H1 (cell line): ENCODE results near the gene CYBB. TPM values are rescaled to one million over a fixed set of nuclear protein-coding genes. Genes with fewer than 3 reads are reported as not detected.

Experiments used
- CTCF ChIA-PET: fragments of 300-600 bp; sonication (Branson Sonifier 250); formaldehyde crosslinking; loops from one replicate; lab custom pipeline; 2021; ENCODE audit not compliant: partially characterized antibody; lab: Charles Lee
- POLR2A ChIA-PET: fragments of 300-600 bp; sonication (Branson Sonifier 250); formaldehyde crosslinking; loops from one replicate; lab custom pipeline; 2021; ENCODE audit warnings: inconsistent platforms; ENCODE audit not compliant: partially characterized antibody; lab: Charles Lee
- DNase-seq, 2 experiments: peaks; one replicate each; pipeline versions ENCODE4 v3.0.0 to v3.0.0-alpha.2; 2010 to 2022; ENCODE audit warnings: low spot score in 2 of 2, low read depth in 1 of 2, mixed read lengths in 1 of 2
- FAIRE-seq: peaks from 2 replicates; lab custom pipeline; 2011; peaks lifted over from hg19 to GRCh38; lab: Jason Lieb, UNC
- H2AFZ ChIP-seq: 2 replicates; pipeline ENCODE4 v1.8.1; 2012; ENCODE audit warnings: low read length, inconsistent platforms
- H2AK5ac ChIP-seq: 2 replicates; pipeline ENCODE4 v1.6.1; 2013; ENCODE audit warnings: low read depth, low read length
- H2BK120ac ChIP-seq: replicated peaks from 2 replicates; pipeline ENCODE3; 2013; ENCODE audit warnings: low read depth, low read length, inconsistent platforms
- H2BK12ac ChIP-seq: 2 replicates; pipeline ENCODE4 v1.6.1; 2013; ENCODE audit warnings: low read depth, low read length
- H2BK15ac ChIP-seq: 2 replicates; pipeline ENCODE4 v1.6.1; 2013; ENCODE audit warnings: low read length
- H2BK20ac ChIP-seq: 2 replicates; pipeline ENCODE4 v1.6.1; 2013; ENCODE audit warnings: low read length
- H2BK5ac ChIP-seq: 2 replicates; pipeline ENCODE4 v1.6.1; 2013; ENCODE audit warnings: low read depth, low read length
- H3K14ac ChIP-seq: 2 replicates; pipeline ENCODE4 v1.6.1; 2013; ENCODE audit warnings: inconsistent platforms; ENCODE audit not compliant: insufficient read length
- H3K18ac ChIP-seq: 2 replicates; pipeline ENCODE4 v1.6.1; 2013; ENCODE audit warnings: low read length; ENCODE audit errors: extremely low read depth
- H3K23ac ChIP-seq: 2 replicates; pipeline ENCODE4 v1.6.1; 2013; ENCODE audit warnings: inconsistent platforms; ENCODE audit not compliant: insufficient read length
- H3K23me2 ChIP-seq: 2 replicates; pipeline ENCODE4 v1.6.1; 2013; ENCODE audit warnings: low read depth, low read length
- H3K27ac ChIP-seq: 2 replicates; pipeline ENCODE4 v1.6.1; 2011; ENCODE audit warnings: low read depth, low read length, inconsistent platforms
- H3K27me3 ChIP-seq, 4 experiments: replicated peaks in 1 of 4; 1 replicate in 1 of 4; 2 replicates in 3 of 4; pipeline versions ENCODE4 v1.6.1 to v1.8.1; 2011 to 2013; ENCODE audit warnings: low read length in 3 of 4, mild to moderate bottlenecking in 3 of 4, inconsistent platforms in 2 of 4, mixed read lengths in 2 of 4, moderate library complexity in 1 of 4; ENCODE audit not compliant: control insufficient read depth in 3 of 4, insufficient read depth in 3 of 4; ENCODE audit errors: extremely low read depth in 1 of 4
- H3K36me3 ChIP-seq, 4 experiments: 2 replicates each; pipeline versions ENCODE4 v1.6.1 to v1.8.1; 2011 to 2013; ENCODE audit warnings: mild to moderate bottlenecking in 4 of 4, low read length in 3 of 4, moderate library complexity in 2 of 4, control low read depth in 1 of 4, inconsistent platforms in 1 of 4; ENCODE audit not compliant: insufficient read depth in 4 of 4, control insufficient read depth in 2 of 4
- H3K4ac ChIP-seq: replicated peaks from 2 replicates; pipeline ENCODE3; 2013; ENCODE audit warnings: low read length, low read depth, mixed read lengths, inconsistent platforms; ENCODE audit not compliant: insufficient read length
- H3K4me1 ChIP-seq, 4 experiments: replicated peaks in 1 of 4; 1 replicate in 1 of 4; 2 replicates in 3 of 4; pipeline versions ENCODE4 v1.6.1 to v1.8.1; 2011 to 2013; ENCODE audit warnings: low read length in 3 of 4, inconsistent platforms in 2 of 4, mixed read lengths in 1 of 4; ENCODE audit not compliant: insufficient read depth in 4 of 4, control insufficient read depth in 3 of 4
- H3K4me2 ChIP-seq, 2 experiments: 2 replicates each; pipeline versions ENCODE4 v1.6.1 to v1.8.1; 2011 to 2013; ENCODE audit warnings: low read depth in 2 of 2, low read length in 2 of 2, control low read depth in 1 of 2, inconsistent platforms in 1 of 2, mild to moderate bottlenecking in 1 of 2; ENCODE audit not compliant: insufficient read depth in 1 of 2
- H3K4me3 ChIP-seq, 4 experiments: fragments of 200-600, 300-600 bp in 1 of 4; sonication (generic), shearing (Covaris generic), sonication (Bioruptor Twin) in 1 of 4; 2 replicates each; pipeline versions ENCODE4 v1.5.1 to v1.8.1; 2011 to 2016; ENCODE audit warnings: low read length in 4 of 4, low read depth in 3 of 4, control low read depth in 2 of 4, inconsistent platforms in 2 of 4, mild to moderate bottlenecking in 2 of 4, mixed read lengths in 1 of 4, moderate library complexity in 1 of 4; ENCODE audit not compliant: insufficient read depth in 2 of 4; ENCODE audit errors: extremely low read depth in 1 of 4
- H3K56ac ChIP-seq: replicated peaks from 2 replicates; pipeline ENCODE3; 2013; ENCODE audit warnings: low read depth, mild to moderate bottlenecking, mixed read lengths, low read length, inconsistent platforms; ENCODE audit not compliant: insufficient read length
- H3K79me1 ChIP-seq: 2 replicates; pipeline ENCODE4 v1.6.1; 2013; ENCODE audit warnings: low read depth, low read length, control low read depth
- H3K79me2 ChIP-seq, 2 experiments: 2 replicates each; pipeline versions ENCODE4 v1.6.1 to v1.8.1; 2012 to 2013; ENCODE audit warnings: low read length in 2 of 2, mild to moderate bottlenecking in 2 of 2, inconsistent platforms in 1 of 2; ENCODE audit not compliant: insufficient read depth in 2 of 2, control insufficient read depth in 1 of 2
- H3K9ac ChIP-seq, 4 experiments: replicated peaks in 1 of 4; 1 replicate in 1 of 4; 2 replicates in 3 of 4; pipeline versions ENCODE4 v1.6.1 to v1.8.1; 2011 to 2013; ENCODE audit warnings: low read depth in 3 of 4, low read length in 3 of 4, control low read depth in 2 of 4, mild to moderate bottlenecking in 2 of 4, moderate library complexity in 2 of 4, inconsistent platforms in 1 of 4; ENCODE audit errors: extremely low read depth in 1 of 4
- H3K9me3 ChIP-seq, 2 experiments: 2 replicates each; pipeline versions ENCODE4 v1.6.1 to v1.8.1; 2012 to 2013; ENCODE audit warnings: mild to moderate bottlenecking in 2 of 2, moderate library complexity in 2 of 2, control low read depth in 1 of 2, inconsistent platforms in 1 of 2, low read depth in 1 of 2, low read length in 1 of 2, mixed read lengths in 1 of 2; ENCODE audit not compliant: insufficient read depth in 2 of 2
- H4K20me1 ChIP-seq, 2 experiments: replicated peaks in 1 of 2; 2 replicates each; pipeline versions ENCODE3 to v1.8.1; 2011 to 2013; ENCODE audit warnings: inconsistent platforms in 2 of 2, low read length in 2 of 2, mild to moderate bottlenecking in 1 of 2; ENCODE audit not compliant: insufficient read depth in 2 of 2, control insufficient read depth in 1 of 2
- H4K5ac ChIP-seq: 2 replicates; pipeline ENCODE4 v1.6.1; 2013; ENCODE audit warnings: low read length, low read depth, mixed read lengths, inconsistent platforms; ENCODE audit not compliant: insufficient read length
- H4K8ac ChIP-seq: 2 replicates; pipeline ENCODE4 v1.8.0; 2013; ENCODE audit warnings: mild to moderate bottlenecking, moderate library complexity, low read length, inconsistent platforms; ENCODE audit not compliant: insufficient read depth; ENCODE audit errors: extremely low read depth
- H4K91ac ChIP-seq: replicated peaks from 2 replicates; pipeline ENCODE3; 2013; ENCODE audit warnings: low read length, mixed read lengths, inconsistent platforms; ENCODE audit not compliant: insufficient read length
- CEBPB ChIP-seq: IDR thresholded peaks from 2 replicates; pipeline ENCODE4 v1.6.1; 2012; ENCODE audit warnings: low read depth, low read length
- NANOG ChIP-seq: IDR thresholded peaks from 2 replicates; pipeline ENCODE4 v1.6.1; 2011; ENCODE audit warnings: low read length, low read depth, mild to moderate bottlenecking, inconsistent platforms; ENCODE audit not compliant: insufficient read depth, poor library complexity, severe bottlenecking
- WGBS, 2 experiments: shearing (Covaris generic) in 1 of 2; methylation state at CpG; one replicate each; pipeline versions ENCODE4 v1.1.6 to v1.1.7; 2013 to 2015; ENCODE audit warnings: low lambda C conversion rate in 2 of 2, mixed read lengths in 2 of 2, inconsistent platforms in 1 of 2, low coverage in 1 of 2, missing lambda C conversion rate in 1 of 2; ENCODE audit not compliant: insufficient replicate concordance in 2 of 2, insufficient coverage in 1 of 2, insufficient read length in 1 of 2; ENCODE audit errors: extremely low coverage in 1 of 2, missing lambda C conversion rate in 1 of 2; 5-methylcytosine and 5-hydroxymethylcytosine counted together
- polyA plus RNA-seq, 7 experiments: library from polyadenylated mRNA; depleted of rRNA in 3 of 7; stranded (reverse) in 5 of 7; unstranded in 2 of 7; fragments of >200 nt in 5 of 7; fragments of 200-250 nt in 2 of 7; gene quantifications; 1 replicate in 5 of 7; 2 replicates in 1 of 7; 4 replicates in 1 of 7; pipeline versions ENCODE4 v1.2.1 to v1.2.3, GENCODE V29; 2011 to 2013; ENCODE audit warnings: missing spikeins in 2 of 7, mixed read lengths in 2 of 7
- total RNA-seq: library from RNA; stranded (reverse); fragmentation: NEBNext Ultra II Directional; extraction: Animal tissue kit (Norgen Biotek cat#: 25700); gene quantifications from 2 replicates; pipeline ENCODE4 v1.2.1, GENCODE V29; 2021

CYBB gene
- total and polyA plus RNA-seq, 2 of the 8 experiments (the other 6 are each of a cell fraction or from before 2014, with no cell fraction given): 0.03 to 0.09 TPM

- Histone ChIP-seq H2BK15ac (no peak overlapping the region), H4K91ac (no peak overlapping the region), H4K20me1 (no peaks in the 10 kb centered on the region), H4K8ac (no peak overlapping the region), H3K9ac (no peak overlapping the region), H2AFZ (no peak overlapping the region), H3K18ac (no peak overlapping the region), H4K5ac (no peak overlapping the region), H3K79me1 (no peaks in the 10 kb centered on the region), H3K4me2 (no peak overlapping the region), H2BK5ac (no peak overlapping the region), H2BK12ac (no peak overlapping the region), H3K27ac (no peak overlapping the region), H3K27me3 (no peaks in the 10 kb centered on the region), H2BK20ac (no peak overlapping the region), H3K9me3 (no peaks in the 10 kb centered on the region), H3K36me3 (no peaks in the 10 kb centered on the region), H3K79me2 (no peaks in the 10 kb centered on the region), H2AK5ac (no peak overlapping the region), H3K23me2 (no peaks in the 10 kb centered on the region), H3K56ac (no peak overlapping the region), H3K4ac (no peak overlapping the region), H3K14ac (no peak overlapping the region), H3K4me1 (no peaks in the 10 kb centered on the region), H3K23ac (no peak overlapping the region), H2BK120ac (no peak overlapping the region), H3K4me3 (no peak overlapping the region)
- DNase-seq: no peak
- CTCF ChIA-PET: interaction anchor here (0.6 to 1.0 kb wide), 2 partner anchors 19 to 828 kb away, joined by 3 read pairs; no protein-coding TSS in a partner anchor
- FAIRE-seq: no peak
- POLR2A ChIA-PET: no interaction called here
- WGBS, 2 experiments: 79% methylated on average over 1 of the region's 1 CpG; no CpG with 5 or more reads in 1 of the 2 experiments
- TF ChIP-seq NANOG (no peak), CEBPB (no peak)
These were observed 2.5 kb downstream of the CYBB start for GRCh38 chrX:37782359-37782758.
